ENCODE results near the gene CBY2.

- TF ChIP-seq CTCF (IDR thresholded peaks at IDR 0.05) (no peak), POLR2A (IDR thresholded peaks at IDR 0.05) (no peak), POLR2AphosphoS5 (IDR thresholded peaks at IDR 0.05) (no peak)
Measured at GRCh38 chr13:45718992-45719391, 16.9 kb downstream of the CBY2 start.

Data from stomach (tissue), 4 donors.